H9 (cell line): ENCODE measurements around the gene USP3. TPM values are rescaled to one million over a fixed set of nuclear protein-coding genes. Genes with fewer than 3 reads are reported as not detected.

Experiments used
- DNase-seq: peaks from one replicate; pipeline ENCODE4 v3.0.0-alpha.2; 2017
- H2AFZ ChIP-seq: one replicate; pipeline ENCODE4 v1.6.1; 2013; ENCODE audit warnings: mild to moderate bottlenecking, low read length, control low read depth, moderate library complexity
- H2AK5ac ChIP-seq: 2 replicates; pipeline ENCODE4 v1.6.1; 2013; ENCODE audit warnings: low read length, control low read depth, mixed read lengths; ENCODE audit not compliant: insufficient read length
- H2BK120ac ChIP-seq: one replicate; pipeline ENCODE4 v1.6.1; 2013; ENCODE audit warnings: low read depth, mild to moderate bottlenecking, low read length, control low read depth, inconsistent platforms; ENCODE audit not compliant: poor library complexity, severe bottlenecking
- H2BK12ac ChIP-seq: 2 replicates; pipeline ENCODE4 v1.6.1; 2013; ENCODE audit warnings: low read length, control low read depth, mixed read lengths, low read depth; ENCODE audit not compliant: insufficient read length
- H2BK15ac ChIP-seq: 2 replicates; pipeline ENCODE4 v1.6.1; 2013; ENCODE audit warnings: low read depth, low read length, control low read depth
- H2BK20ac ChIP-seq: one replicate; pipeline ENCODE4 v1.6.1; 2013; ENCODE audit warnings: low read depth, mild to moderate bottlenecking, low read length, control low read depth, inconsistent platforms; ENCODE audit not compliant: poor library complexity, severe bottlenecking
- H2BK5ac ChIP-seq: 2 replicates; pipeline ENCODE4 v1.6.1; 2013; ENCODE audit warnings: low read length, control low read depth, mixed read lengths; ENCODE audit not compliant: insufficient read length
- H3K14ac ChIP-seq: 2 replicates; pipeline ENCODE4 v1.6.1; 2013; ENCODE audit warnings: low read length, control low read depth; ENCODE audit not compliant: insufficient read depth
- H3K18ac ChIP-seq: 2 replicates; pipeline ENCODE4 v1.6.1; 2013; ENCODE audit warnings: low read depth, mild to moderate bottlenecking, mixed read lengths, low read length, control low read depth; ENCODE audit not compliant: insufficient read length
- H3K23ac ChIP-seq: 2 replicates; pipeline ENCODE4 v1.6.1; 2013; ENCODE audit warnings: low read length, control low read depth, mixed read lengths, low read depth; ENCODE audit not compliant: insufficient read length
- H3K23me2 ChIP-seq: 2 replicates; pipeline ENCODE4 v1.6.1; 2013; ENCODE audit warnings: low read depth, mild to moderate bottlenecking, mixed read lengths, low read length, control low read depth; ENCODE audit not compliant: insufficient read length, poor library complexity, severe bottlenecking
- H3K27ac ChIP-seq: 2 replicates; pipeline ENCODE4 v1.5.1; 2013; ENCODE audit warnings: low read length, control low read depth, mixed read lengths, low read depth; ENCODE audit not compliant: insufficient read length
- H3K27me3 ChIP-seq: 2 replicates; pipeline ENCODE4 v1.6.1; 2013; ENCODE audit warnings: low read length, control low read depth, inconsistent platforms; ENCODE audit not compliant: insufficient read depth
- H3K4ac ChIP-seq: 2 replicates; pipeline ENCODE4 v1.6.1; 2013; ENCODE audit warnings: low read depth, mild to moderate bottlenecking, control low read depth, inconsistent platforms, low read length, moderate library complexity
- H3K4me1 ChIP-seq: 2 replicates; pipeline ENCODE4 v1.6.1; 2013; ENCODE audit warnings: low read length, control low read depth, inconsistent platforms; ENCODE audit not compliant: insufficient read depth
- H3K4me2 ChIP-seq: 2 replicates; pipeline ENCODE4 v1.6.1; 2013; ENCODE audit warnings: low read length, control low read depth, mixed read lengths; ENCODE audit not compliant: insufficient read length, insufficient read depth
- H3K56ac ChIP-seq: 2 replicates; pipeline ENCODE4 v1.6.1; 2013; ENCODE audit warnings: low read depth, mild to moderate bottlenecking, mixed read lengths, low read length, control low read depth; ENCODE audit not compliant: insufficient read length
- H3K79me1 ChIP-seq: 2 replicates; pipeline ENCODE4 v1.6.1; 2013; ENCODE audit warnings: low read depth, mild to moderate bottlenecking, moderate library complexity, low read length, control low read depth, inconsistent platforms; ENCODE audit not compliant: insufficient read depth, poor library complexity, severe bottlenecking
- H3K79me2 ChIP-seq: 2 replicates; pipeline ENCODE4 v1.6.1; 2013; ENCODE audit warnings: low read length, control low read depth, inconsistent platforms; ENCODE audit not compliant: insufficient read depth
- H3K9ac ChIP-seq: 2 replicates; pipeline ENCODE4 v1.6.1; 2013; ENCODE audit warnings: low read length, control low read depth, mixed read lengths; ENCODE audit not compliant: insufficient read length; ENCODE audit errors: extremely low read depth
- H3K9me3 ChIP-seq: one replicate; pipeline ENCODE4 v1.6.1; 2013; ENCODE audit warnings: low read depth, low read length, inconsistent platforms; ENCODE audit not compliant: control insufficient read depth
- H3T11ph ChIP-seq: one replicate; pipeline ENCODE4 v1.6.1; 2013; ENCODE audit warnings: mild to moderate bottlenecking, low read length, control low read depth, inconsistent platforms
- H4K20me1 ChIP-seq: one replicate; pipeline ENCODE4 v1.6.1; 2013; ENCODE audit not compliant: control insufficient read depth, insufficient read length, insufficient read depth
- H4K5ac ChIP-seq: 2 replicates; pipeline ENCODE4 v1.6.1; 2013; ENCODE audit warnings: low read depth, mild to moderate bottlenecking, mixed read lengths, low read length, control low read depth; ENCODE audit not compliant: insufficient read length
- H4K8ac ChIP-seq: replicated peaks from 2 replicates; pipeline ENCODE4 v1.6.1; 2013; ENCODE audit warnings: low read length, control low read depth, mixed read lengths, low read depth; ENCODE audit not compliant: insufficient read length
- H4K91ac ChIP-seq: 2 replicates; pipeline ENCODE4 v1.6.1; 2013; ENCODE audit warnings: low read depth, mild to moderate bottlenecking, moderate library complexity, mixed read lengths, low read length, control low read depth; ENCODE audit not compliant: insufficient read length
- H3K27ac Mint-ChIP-seq, 3 experiments: 2 replicates in 2 of 3; 3 replicates in 1 of 3; pipeline ENCODE4 v1.8.0; 2020 to 2021; ENCODE audit warnings: mixed read lengths in 3 of 3, mild to moderate bottlenecking in 1 of 3, moderate library complexity in 1 of 3
- H3K27me3 Mint-ChIP-seq: 2 replicates; pipeline ENCODE4 v1.8.0; 2021; ENCODE audit warnings: low read depth, mild to moderate bottlenecking, moderate library complexity, mixed read lengths
- H3K36me3 Mint-ChIP-seq, 3 experiments: 2 replicates in 2 of 3; 3 replicates in 1 of 3; pipeline ENCODE4 v1.8.0; 2020 to 2021; ENCODE audit warnings: low read depth in 3 of 3, mixed read lengths in 3 of 3; ENCODE audit not compliant: insufficient read depth in 1 of 3
- H3K4me1 Mint-ChIP-seq, 2 experiments: 2 replicates each; pipeline ENCODE4 v1.8.0; 2020; ENCODE audit warnings: mixed read lengths in 2 of 2
- H3K4me3 Mint-ChIP-seq, 2 experiments: 2 replicates in 1 of 2; 3 replicates in 1 of 2; pipeline ENCODE4 v1.8.0; 2020 to 2021; ENCODE audit warnings: mild to moderate bottlenecking in 2 of 2, mixed read lengths in 2 of 2, moderate library complexity in 1 of 2
- H3K9me3 Mint-ChIP-seq, 2 experiments: 2 replicates in 1 of 2; 3 replicates in 1 of 2; pipeline ENCODE4 v1.8.0; 2020; ENCODE audit warnings: mild to moderate bottlenecking in 2 of 2, mixed read lengths in 2 of 2, moderate library complexity in 1 of 2
- WGBS: extraction: QIAGEN DNeasy Blood & Tissue Kit; methylation state at CpG from one replicate; pipeline ENCODE4 v1.1.7; 2013; ENCODE audit warnings: missing lambda C conversion rate, low lambda C conversion rate, mixed read lengths; ENCODE audit not compliant: insufficient read length; ENCODE audit errors: extremely low coverage; 5-methylcytosine and 5-hydroxymethylcytosine counted together
- total RNA-seq: library from RNA; stranded (reverse); gene quantifications from 2 replicates; pipeline ENCODE4 v1.2.1, GENCODE V29; 2021
- TF ChIP-seq, protein P1 (sequence below): fragments of 200-600 bp; sonication (generic); conservative IDR thresholded peaks from 3 replicates; pipeline ENCODE4 v1.8.0; 2021; ENCODE audit warnings: antibody characterized with exemption, mild to moderate bottlenecking

Gene USP3
- total RNA-seq, 1 experiment from 2014 or later = 14.2 TPM

DNA sequence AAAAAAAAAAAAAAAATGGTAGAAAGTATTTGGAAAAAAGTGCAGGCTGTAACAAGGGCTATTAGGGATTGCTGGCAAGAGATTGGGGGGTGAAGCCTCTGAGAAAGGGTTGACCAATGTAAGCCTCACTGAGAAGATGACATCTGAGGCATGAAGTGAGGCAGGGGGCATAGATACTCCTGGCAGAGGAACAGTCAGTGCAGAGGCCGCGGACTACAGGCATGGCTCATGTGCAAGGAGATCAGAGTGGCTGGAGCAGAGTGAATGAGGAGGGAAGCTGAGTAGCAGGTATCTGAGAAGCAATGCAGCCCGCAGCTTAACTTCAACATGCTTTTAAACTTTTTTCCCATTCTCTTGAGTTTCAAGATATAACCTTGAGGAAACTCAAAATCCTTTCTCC, 98.2 kb downstream of the USP3 start:
- TF ChIP-seq, protein P1, sequence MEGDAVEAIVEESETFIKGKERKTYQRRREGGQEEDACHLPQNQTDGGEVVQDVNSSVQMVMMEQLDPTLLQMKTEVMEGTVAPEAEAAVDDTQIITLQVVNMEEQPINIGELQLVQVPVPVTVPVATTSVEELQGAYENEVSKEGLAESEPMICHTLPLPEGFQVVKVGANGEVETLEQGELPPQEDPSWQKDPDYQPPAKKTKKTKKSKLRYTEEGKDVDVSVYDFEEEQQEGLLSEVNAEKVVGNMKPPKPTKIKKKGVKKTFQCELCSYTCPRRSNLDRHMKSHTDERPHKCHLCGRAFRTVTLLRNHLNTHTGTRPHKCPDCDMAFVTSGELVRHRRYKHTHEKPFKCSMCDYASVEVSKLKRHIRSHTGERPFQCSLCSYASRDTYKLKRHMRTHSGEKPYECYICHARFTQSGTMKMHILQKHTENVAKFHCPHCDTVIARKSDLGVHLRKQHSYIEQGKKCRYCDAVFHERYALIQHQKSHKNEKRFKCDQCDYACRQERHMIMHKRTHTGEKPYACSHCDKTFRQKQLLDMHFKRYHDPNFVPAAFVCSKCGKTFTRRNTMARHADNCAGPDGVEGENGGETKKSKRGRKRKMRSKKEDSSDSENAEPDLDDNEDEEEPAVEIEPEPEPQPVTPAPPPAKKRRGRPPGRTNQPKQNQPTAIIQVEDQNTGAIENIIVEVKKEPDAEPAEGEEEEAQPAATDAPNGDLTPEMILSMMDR = no peak
- Histone ChIP-seq H4K91ac (no peak overlapping the region), H2BK15ac (no peak overlapping the region), H3K56ac (no peak overlapping the region), H3K27me3 (peaks cover 3% of the 10 kb centered on the region; the same call in 1 of the 2 replicates), H3K79me2 (no peaks in the 10 kb centered on the region), H3K27ac (no peak overlapping the region), H2AK5ac (no peak overlapping the region), H3K4me2 (no peak overlapping the region), H3K14ac (no peak overlapping the region), H4K20me1 (no peaks in the 10 kb centered on the region), H4K8ac (no peak overlapping the region), H3K18ac (no peak overlapping the region), H2AFZ (no peak overlapping the region), H2BK20ac (no peak overlapping the region), H3K4ac (no peak overlapping the region), H3K23ac (no peak overlapping the region), H2BK120ac (no peak overlapping the region), H2BK5ac (no peak overlapping the region), H3K4me1 (no peaks in the 10 kb centered on the region), H3K9me3 (no peaks in the 10 kb centered on the region), H3T11ph (no peak overlapping the region), H3K79me1 (no peaks in the 10 kb centered on the region), H2BK12ac (no peak overlapping the region), H3K23me2 (peaks cover 11% of the 10 kb centered on the region), H3K9ac (no peak overlapping the region), H4K5ac (no peak overlapping the region)
- H3K27me3 Mint-ChIP-seq = peaks cover 36% of the 10 kb centered on the region
- H3K36me3 Mint-ChIP-seq = peaks cover 0 to 5% (median 0%) of the 10 kb centered on the region in 3 experiments; a peak in 2 of 7 replicates
- H3K27ac Mint-ChIP-seq = no peak overlapping the region
- peak overlapping the region in 1 of 2 experiments; percentile 60; a peak in 1 of 5 replicates for H3K4me3 Mint-ChIP-seq
- no peaks in the 10 kb centered on the region for H3K9me3 Mint-ChIP-seq
- H3K4me1 Mint-ChIP-seq = peaks cover 13 to 23% of the 10 kb centered on the region in 2 experiments
- no CpG with 5 or more reads among the region's 3 CpGs for WGBS
- DNase-seq = no peak
